Cortex of kidney (tissue), 1 donor: ENCODE data around the gene NRXN3.

Experiments used
- DNase-seq: peaks from one replicate; lab custom pipeline; 2025; lab: John Stamatoyannopoulos, UW

Gene NRXN3

DNA sequence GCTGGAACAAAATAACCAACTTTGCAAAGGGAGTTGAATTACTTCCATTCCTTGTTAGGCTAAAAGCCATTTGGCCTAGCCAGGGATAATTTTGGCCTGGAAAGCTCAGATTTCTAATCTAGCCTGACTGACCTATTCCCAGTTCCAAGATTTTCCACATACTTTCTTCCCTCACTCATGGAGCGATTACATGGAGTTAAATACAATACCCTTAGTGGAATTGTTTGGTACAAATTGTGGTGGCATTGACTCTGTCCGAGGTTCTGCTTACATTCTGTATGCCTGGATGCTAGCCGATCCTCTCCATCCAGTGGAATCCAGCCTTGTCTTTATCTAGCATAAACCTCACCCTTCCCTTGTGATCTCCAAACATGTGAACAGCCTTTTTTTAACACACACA lies 1076.0 kb downstream of the NRXN3 start:
- DNase-seq: no peak

GRCh38 chr14:79248126-79248525 lies 1078.0 kb downstream of the NRXN3 start:
- DNase-seq: no peak

GRCh38 chr14:79248771-79249170 lies 1078.6 kb downstream of the NRXN3 start:
- DNase-seq: no peak

DNA sequence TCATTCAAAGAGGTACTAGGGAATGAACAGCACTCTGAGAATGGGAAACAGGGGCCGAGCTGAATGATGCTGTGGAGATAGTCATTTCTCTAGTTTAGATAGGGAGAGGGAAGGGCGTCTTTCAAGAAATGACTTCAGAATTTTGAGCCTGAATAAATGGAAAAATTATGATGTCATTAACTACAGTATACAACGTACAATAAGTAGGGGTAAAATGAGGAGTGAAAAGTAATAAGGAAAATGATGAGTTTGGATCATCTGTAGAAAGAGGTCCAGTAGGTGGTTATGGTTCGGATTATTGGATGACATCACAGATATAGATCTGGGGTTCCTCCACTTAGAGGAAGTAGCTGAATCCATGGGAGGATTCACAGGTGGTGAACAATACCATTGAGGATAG lies 1081.1 kb downstream of the NRXN3 start:
- no peak for DNase-seq

DNA sequence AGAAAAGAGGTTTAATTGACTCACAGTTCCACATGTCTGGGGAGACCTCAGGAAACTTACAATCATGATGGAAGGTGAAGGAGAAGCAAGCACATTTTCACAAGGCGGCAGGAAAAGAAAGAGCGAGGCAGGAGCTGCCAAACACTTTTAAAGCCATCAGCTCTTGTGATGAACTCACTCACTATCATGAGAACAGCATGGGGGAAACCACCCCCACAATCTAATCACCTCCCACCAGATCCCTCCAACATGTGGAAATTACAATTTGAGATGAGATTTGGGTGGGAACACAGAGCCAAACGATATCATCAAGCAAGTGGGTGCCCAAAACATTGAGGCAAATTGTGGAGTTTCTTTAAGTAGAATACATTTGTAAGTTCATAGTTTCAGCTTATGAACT lies 1083.4 kb downstream of the NRXN3 start:
- no peak for DNase-seq

GRCh38 chr14:79254069-79254775 lies 1084.0 kb downstream of the NRXN3 start:
- no peak for DNase-seq

DNA sequence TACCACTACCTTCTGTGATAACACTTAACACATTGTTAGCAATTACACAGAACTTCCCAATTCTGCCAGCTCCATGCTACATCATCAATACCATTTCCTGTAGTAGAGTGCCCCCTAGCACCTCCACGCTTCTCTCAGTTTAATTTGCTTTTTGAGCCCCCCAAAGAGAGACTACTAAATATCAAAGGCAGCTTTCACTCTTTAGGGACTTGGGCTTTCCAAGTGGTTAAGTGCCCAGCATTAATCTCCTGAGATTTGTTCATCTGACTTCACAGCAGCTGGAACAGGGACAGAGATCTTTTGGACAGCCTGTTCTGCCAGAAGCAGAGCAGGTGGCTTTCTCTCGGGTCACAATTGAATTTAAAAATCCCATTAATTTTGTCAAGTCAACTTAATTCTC lies 1086.2 kb downstream of the NRXN3 start:
- no peak for DNase-seq

- DNase-seq: no peak
Observed at GRCh38 chr14:79260406-79260805, 1090.2 kb downstream of the NRXN3 start.

GRCh38 chr14:79265366-79265946 lies 1095.3 kb downstream of the NRXN3 start:
- no peak for DNase-seq

DNA sequence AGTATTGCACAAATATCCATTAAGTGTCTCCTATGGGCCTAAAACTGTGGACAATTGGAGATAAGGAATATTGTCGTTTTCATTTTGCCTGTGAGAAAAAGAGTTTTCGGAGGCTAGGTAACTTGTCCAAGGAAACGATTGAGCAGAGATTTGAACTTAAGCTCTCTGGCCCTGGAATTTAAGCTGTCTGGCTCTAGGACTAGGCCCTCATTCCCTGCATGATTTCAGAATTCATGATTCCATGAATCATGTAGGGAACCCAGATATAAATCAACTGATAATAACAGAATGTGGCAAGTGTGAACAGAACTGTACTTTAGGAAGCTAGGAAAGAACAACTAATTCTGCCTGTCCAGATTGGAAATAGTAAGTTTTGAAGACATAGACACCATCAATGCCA lies 1100.2 kb downstream of the NRXN3 start:
- DNase-seq: no peak

DNA sequence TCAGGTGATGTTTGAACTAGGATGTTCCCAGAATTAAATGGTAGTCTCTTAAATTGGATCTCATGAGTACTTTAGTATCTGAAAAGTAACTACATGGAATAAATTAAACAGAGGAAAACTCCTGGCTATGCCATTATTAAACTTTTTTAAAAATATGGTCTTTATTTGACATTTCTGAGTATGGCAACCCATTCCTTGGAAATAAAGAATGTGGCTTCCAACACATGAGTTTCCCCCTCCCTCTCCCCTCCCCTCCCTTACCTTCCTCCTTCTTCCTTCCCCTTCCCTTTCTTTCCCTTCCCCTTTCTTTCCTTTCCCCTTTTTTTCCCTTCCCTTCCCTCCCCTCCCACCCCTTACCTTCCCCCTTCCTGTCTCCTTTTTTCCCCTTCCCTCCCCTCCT lies 1100.9 kb downstream of the NRXN3 start:
- DNase-seq: no peak

DNA sequence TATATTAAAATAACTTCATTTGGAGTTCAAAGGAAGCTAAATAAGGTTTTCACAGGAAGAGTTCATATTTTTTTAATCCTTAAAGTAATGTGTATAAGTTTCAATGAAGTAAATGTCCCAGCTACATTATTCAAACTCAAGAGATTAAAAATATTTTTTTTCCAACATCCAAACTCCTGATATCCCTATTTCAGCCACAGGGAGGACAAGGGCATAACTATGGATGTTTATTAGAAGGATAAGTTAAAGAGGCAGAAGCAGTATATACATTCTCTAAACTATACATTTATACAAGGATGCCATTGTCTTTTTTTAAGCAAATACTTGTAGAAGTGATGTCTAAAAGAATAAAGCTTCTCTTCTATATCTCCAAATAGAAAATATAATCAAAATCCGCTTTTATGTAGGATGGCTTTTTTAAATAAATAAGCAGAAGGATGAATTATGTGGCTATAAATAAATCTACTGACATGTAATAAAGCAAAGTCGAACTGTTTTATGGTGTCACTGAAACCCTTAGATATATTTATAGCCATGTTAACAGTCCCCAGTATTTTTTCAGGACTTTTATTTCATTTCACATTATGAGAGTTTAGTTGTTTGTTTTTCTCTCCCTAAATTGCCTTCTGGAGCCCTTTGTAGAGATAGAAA lies 1104.6 kb downstream of the NRXN3 start:
- no peak for DNase-seq

GRCh38 chr14:79275292-79275655 lies 1105.1 kb downstream of the NRXN3 start:
- no peak for DNase-seq

- no peak for DNase-seq
Observed at GRCh38 chr14:79278286-79278797, 1108.2 kb downstream of the NRXN3 start.

GRCh38 chr14:79278798-79279644 lies 1108.8 kb downstream of the NRXN3 start:
- no peak for DNase-seq

DNA sequence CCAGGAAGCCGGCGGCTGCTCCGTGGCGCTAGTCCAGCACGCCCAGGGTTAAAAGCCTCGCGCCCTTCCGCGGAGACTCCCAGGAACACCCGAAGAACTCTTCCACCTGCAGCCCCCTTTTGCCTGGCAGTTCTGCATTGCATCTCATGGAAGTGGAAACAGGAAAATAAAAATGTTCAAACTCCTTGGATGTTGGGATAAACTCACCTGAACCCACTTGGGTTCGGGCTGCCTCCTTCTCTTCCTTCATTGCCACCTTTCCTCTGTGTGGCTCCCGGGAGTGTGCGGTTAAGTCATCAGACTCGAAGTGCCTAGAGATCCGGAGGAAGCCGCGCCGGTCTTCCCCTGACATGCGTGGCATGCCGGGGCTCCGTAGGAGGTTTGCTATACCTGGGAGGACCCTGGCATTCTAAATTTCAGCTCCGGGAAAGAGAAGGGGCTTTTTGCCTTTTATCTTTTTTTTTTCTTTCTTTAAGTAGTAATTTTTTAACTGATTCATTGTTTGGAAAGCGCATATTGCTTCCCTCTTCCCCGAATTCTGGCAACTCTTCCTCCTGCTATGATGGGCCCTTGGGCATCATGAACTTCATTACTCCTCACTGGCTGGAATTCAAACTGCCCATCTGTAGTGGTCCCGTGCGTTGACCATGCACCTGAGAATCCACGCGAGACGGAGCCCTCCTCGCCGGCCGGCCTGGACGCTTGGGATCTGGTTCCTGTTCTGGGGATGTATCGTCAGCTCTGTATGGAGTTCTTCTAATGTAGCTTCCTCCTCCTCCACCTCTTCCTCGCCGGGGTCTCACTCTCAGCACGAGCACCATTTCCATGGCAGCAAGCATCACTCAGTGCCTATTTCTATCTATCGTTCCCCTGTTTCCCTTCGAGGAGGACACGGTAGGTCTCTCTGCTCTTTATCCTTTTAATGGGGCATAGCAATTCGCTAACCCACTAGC lies 1109.7 kb downstream of the NRXN3 start:
- DNase-seq: no peak

- DNase-seq: no peak
Observed at GRCh38 chr14:79281244-79282152, 1111.3 kb downstream of the NRXN3 start.

GRCh38 chr14:79284621-79285020 lies 1114.4 kb downstream of the NRXN3 start:
- no peak for DNase-seq

DNA sequence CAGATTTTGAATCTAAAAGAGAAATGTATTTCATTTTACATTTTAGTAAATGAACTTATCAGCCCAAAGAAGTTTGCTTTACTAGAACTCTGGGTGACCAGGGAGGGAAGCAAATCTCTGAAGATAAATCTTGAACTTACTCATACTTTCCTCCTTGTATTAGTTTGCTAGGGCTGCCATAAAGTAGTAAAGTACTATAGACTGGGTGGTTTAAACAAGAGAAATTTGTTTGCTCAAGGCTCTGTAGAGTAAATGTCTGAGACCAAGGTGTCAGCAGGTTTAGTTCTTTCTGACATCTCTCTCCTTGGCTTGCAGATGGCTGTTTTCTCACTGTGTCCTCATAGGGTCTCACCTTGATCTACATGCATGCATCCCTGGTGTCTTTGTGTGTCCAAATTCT lies 1115.1 kb downstream of the NRXN3 start:
- DNase-seq: no peak

DNA sequence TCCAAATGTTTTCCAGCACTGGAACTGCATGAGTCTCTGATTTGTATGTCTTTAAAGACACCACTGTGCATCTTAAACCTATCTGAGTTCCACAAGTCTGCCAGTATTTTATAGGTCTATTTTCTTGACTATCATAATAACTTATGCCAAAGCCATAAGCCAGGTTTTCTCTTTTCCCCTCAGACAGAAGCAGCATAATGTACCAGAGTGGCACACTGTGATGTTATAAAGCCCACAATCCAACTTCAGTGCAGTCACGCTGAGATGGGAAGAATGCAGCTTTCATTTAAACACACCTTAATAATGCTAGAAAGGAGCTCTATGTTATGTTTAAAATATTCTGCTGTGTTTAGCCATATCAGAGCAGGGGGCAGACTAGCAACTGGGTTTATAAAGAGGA lies 1117.8 kb downstream of the NRXN3 start:
- no peak for DNase-seq
